HepG2 (cell line): ENCODE results near the gene NRGN. TPM values are rescaled to one million over a fixed set of nuclear protein-coding genes. Genes with fewer than 3 reads are reported as not detected.

ENCODE experiments used
- ADNP ChIP-seq: sonication (generic); formaldehyde crosslinking; IDR thresholded peaks from 2 replicates; pipeline ENCODE4 v1.4.0; 2020; ENCODE audit warnings: missing genetic modification reagents
- CAMTA2 ChIP-seq: sonication (generic); formaldehyde crosslinking; IDR thresholded peaks from 2 replicates; pipeline ENCODE4 v1.4.0; 2020; ENCODE audit warnings: mild to moderate bottlenecking, missing genetic modification reagents, borderline replicate concordance
- DMTF1 ChIP-seq: sonication (generic); formaldehyde crosslinking; IDR thresholded peaks from 2 replicates; pipeline ENCODE4 v1.4.0; 2020; ENCODE audit warnings: mild to moderate bottlenecking, missing genetic modification reagents
- MAFG ChIP-seq: sonication (generic); formaldehyde crosslinking; IDR thresholded peaks from 2 replicates; pipeline ENCODE4 v1.5.1; 2020; ENCODE audit warnings: mild to moderate bottlenecking, missing genetic modification reagents
- MAX ChIP-seq: IDR thresholded peaks from 2 replicates; pipeline ENCODE4 v1.6.1; 2012; ENCODE audit warnings: inconsistent platforms
- MTERF4 ChIP-seq: sonication (generic); formaldehyde crosslinking; IDR thresholded peaks from 2 replicates; pipeline ENCODE4 v1.8.0; 2023; ENCODE audit warnings: mild to moderate bottlenecking, missing genetic modification reagents
- SRF ChIP-seq: IDR thresholded peaks from 2 replicates; pipeline ENCODE4 v1.6.1; 2011; ENCODE audit warnings: mild to moderate bottlenecking, low read depth, low read length, moderate library complexity
- STAT5B ChIP-seq: sonication (generic); formaldehyde crosslinking; IDR thresholded peaks from 2 replicates; pipeline ENCODE4 v1.4.0; 2020; ENCODE audit warnings: missing genetic modification reagents
- TEAD2 ChIP-seq: sonication (generic); formaldehyde crosslinking; IDR thresholded peaks from 2 replicates; pipeline ENCODE4 v1.9.0; 2021; ENCODE audit warnings: missing genetic modification reagents
- U2AF1 ChIP-seq: fragments of 200-400 bp; formaldehyde crosslinking; optimal IDR thresholded peaks from 2 replicates; pipeline ENCODE3; 2017; ENCODE audit warnings: mild to moderate bottlenecking, low read depth, low read length
- ZMAT5 ChIP-seq: sonication (generic); formaldehyde crosslinking; IDR thresholded peaks from 2 replicates; pipeline ENCODE4 v1.5.0; 2020; ENCODE audit warnings: mild to moderate bottlenecking, low read depth, missing genetic modification reagents, borderline replicate concordance
- ZNF318 ChIP-seq: sonication (generic); formaldehyde crosslinking; IDR thresholded peaks from 2 replicates; pipeline ENCODE4 v1.4.0; 2020; ENCODE audit warnings: mild to moderate bottlenecking, missing genetic modification reagents
- ZNF660 ChIP-seq: sonication (generic); formaldehyde crosslinking; IDR thresholded peaks from 2 replicates; pipeline ENCODE4 v1.5.1; 2020; ENCODE audit warnings: mild to moderate bottlenecking, low read depth, missing genetic modification reagents, borderline replicate concordance
- ZSCAN30 ChIP-seq: sonication (generic); formaldehyde crosslinking; IDR thresholded peaks from 2 replicates; pipeline ENCODE4 v1.5.0; 2020; ENCODE audit warnings: mild to moderate bottlenecking, missing genetic modification reagents
- ZZZ3 ChIP-seq: sonication (generic); formaldehyde crosslinking; IDR thresholded peaks from 2 replicates; pipeline ENCODE4 v1.4.0; 2020; ENCODE audit warnings: missing genetic modification reagents, mild to moderate bottlenecking, borderline replicate concordance
- polyA plus RNA-seq, 8 experiments: library from polyadenylated mRNA; depleted of rRNA in 3 of 8; stranded (reverse) in 7 of 8; unstranded in 1 of 8; fragments of >200 nt; fragmentation: Illumina TruSeq in 4 of 8; extraction: Trizol in 4 of 8; gene quantifications; 2 replicates each; pipeline versions ENCODE4 v1.2.1 to v1.2.3, GENCODE V29; 2011 to 2016; ENCODE audit warnings: low read depth in 4 of 8, missing spikeins in 1 of 8, mixed read lengths in 1 of 8; ENCODE audit not compliant: insufficient read depth in 1 of 8
- total RNA-seq, 5 experiments: library from RNA; depleted of rRNA; stranded (reverse); fragments of >200 nt; fragmentation: Illumina TruSeq; extraction: Trizol; gene quantifications; 2 replicates each; pipeline ENCODE4 v1.2.3, GENCODE V29; 2016; ENCODE audit warnings: low read depth in 1 of 5

NRGN gene
- total and polyA plus RNA-seq, 2 of the 13 experiments (the other 11 are each of a cell fraction or from before 2014, with no cell fraction given): 0.22 TPM; not detected in 1

- TF ChIP-seq ZZZ3 (no peak), U2AF1 (no peak), ADNP (CRISPR knock-in tag) (no peak), DMTF1 (CRISPR knock-in tag) (no peak), TEAD2 (CRISPR knock-in tag) (no peak), MTERF4 (CRISPR knock-in tag) (no peak), SRF (no peak), MAX (peak; percentile 27; the same call in 1 of the 2 replicates), ZNF318 (CRISPR knock-in tag) (no peak), STAT5B (CRISPR knock-in tag) (no peak), MAFG (CRISPR knock-in tag) (no peak), ZMAT5 (CRISPR knock-in tag) (no peak), CAMTA2 (CRISPR knock-in tag) (0 out of 2 replicates have a peak, but pooled peaks have one; percentile 18), ZNF660 (CRISPR knock-in tag) (no peak), ZSCAN30 (CRISPR knock-in tag) (no peak)
Observed at GRCh38 chr11:124739479-124740276, at the start of gene NRGN (continued).
